Measurements from ENCODE around the gene MANBA.

Gene MANBA

DNA sequence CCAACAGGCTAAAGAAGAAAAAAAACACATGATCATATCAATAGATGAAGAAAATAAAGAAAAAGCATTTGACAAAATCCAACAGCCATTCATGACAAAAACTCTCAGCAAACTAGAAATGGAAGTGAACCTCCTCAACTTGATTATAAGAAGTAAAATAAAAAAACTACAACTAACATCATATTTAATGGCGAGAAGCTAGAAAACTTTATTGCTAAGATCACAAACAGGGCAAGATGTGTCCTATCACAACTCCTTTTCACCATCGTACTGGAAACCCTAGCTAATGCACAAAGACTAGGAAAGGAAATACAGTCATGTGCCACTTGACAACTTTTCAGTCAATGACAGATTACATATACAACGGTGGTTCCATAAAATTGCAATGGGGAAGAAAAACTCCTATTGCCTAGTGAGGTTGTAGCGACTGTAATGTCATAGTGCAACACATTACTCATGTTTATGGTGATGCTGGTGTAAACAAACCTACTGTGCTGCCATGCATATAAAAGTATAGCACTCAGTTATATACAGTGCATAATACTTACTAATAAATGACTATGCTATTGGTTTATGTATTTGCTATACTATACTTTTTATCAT, 12.1 kb upstream of the MANBA start:
- no peak overlapping the region for H3K4me3 ChIP-seq (replicated peaks; ENCODE audit: low read depth, low read length)
- TF ChIP-seq, protein P1, sequence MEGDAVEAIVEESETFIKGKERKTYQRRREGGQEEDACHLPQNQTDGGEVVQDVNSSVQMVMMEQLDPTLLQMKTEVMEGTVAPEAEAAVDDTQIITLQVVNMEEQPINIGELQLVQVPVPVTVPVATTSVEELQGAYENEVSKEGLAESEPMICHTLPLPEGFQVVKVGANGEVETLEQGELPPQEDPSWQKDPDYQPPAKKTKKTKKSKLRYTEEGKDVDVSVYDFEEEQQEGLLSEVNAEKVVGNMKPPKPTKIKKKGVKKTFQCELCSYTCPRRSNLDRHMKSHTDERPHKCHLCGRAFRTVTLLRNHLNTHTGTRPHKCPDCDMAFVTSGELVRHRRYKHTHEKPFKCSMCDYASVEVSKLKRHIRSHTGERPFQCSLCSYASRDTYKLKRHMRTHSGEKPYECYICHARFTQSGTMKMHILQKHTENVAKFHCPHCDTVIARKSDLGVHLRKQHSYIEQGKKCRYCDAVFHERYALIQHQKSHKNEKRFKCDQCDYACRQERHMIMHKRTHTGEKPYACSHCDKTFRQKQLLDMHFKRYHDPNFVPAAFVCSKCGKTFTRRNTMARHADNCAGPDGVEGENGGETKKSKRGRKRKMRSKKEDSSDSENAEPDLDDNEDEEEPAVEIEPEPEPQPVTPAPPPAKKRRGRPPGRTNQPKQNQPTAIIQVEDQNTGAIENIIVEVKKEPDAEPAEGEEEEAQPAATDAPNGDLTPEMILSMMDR (IDR thresholded peaks at IDR 0.05; ENCODE audit: low read depth, low read length, missing control alignments), result no peak
- DNase-seq (ENCODE audit: extremely low read depth, low read depth), result no peak

DNA sequence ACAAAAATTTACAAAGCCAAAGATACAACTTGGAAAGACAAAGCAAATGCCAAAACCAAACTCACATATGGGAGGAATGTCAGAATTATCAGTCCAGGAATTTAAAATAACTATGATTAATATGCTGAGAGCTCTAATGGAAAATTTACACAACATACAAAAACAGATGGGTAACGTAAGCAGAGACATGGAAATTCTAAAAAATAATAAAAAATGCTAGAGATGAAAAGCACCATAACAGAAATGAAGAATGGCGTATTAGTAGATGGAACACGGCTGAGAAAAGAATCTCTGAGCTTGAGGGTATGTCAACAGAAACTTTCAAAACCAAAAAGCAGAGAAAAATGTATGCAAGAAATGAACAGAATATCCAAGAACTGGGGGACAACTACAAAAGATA, 4.1 kb upstream of the MANBA start:
- DNase-seq (ENCODE audit: extremely low read depth, low read depth), result no peak
- TF ChIP-seq, protein P1 (IDR thresholded peaks at IDR 0.05; ENCODE audit: low read depth, low read length, missing control alignments), result no peak
- H3K4me3 ChIP-seq (replicated peaks; ENCODE audit: low read depth, low read length), result no peak overlapping the region

DNA sequence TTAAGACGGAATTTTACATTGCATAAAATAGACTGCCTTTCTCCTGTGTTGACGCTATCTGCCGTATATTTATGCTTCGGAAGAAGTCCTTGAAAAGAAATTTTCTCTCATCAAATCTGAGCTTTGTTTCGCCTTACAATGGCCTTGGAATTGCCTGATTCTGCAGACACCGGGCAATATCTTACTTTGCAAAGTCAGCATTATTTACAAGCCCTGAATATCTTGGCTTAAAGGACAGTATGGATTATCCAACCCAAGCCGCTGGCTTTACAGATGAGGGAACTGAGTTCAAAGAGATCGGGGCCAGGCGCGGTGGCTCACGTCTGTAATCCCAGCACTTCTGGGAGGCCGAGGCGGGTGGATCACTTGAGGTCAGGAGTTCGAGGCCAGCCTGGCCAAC, 1.1 kb upstream of the MANBA start:
- no peak overlapping the region for H3K4me3 ChIP-seq (replicated peaks; ENCODE audit: low read depth, low read length)
- TF ChIP-seq, protein P1 (IDR thresholded peaks at IDR 0.05; ENCODE audit: low read depth, low read length, missing control alignments), result no peak
- no peak for DNase-seq (ENCODE audit: extremely low read depth, low read depth)

DNA sequence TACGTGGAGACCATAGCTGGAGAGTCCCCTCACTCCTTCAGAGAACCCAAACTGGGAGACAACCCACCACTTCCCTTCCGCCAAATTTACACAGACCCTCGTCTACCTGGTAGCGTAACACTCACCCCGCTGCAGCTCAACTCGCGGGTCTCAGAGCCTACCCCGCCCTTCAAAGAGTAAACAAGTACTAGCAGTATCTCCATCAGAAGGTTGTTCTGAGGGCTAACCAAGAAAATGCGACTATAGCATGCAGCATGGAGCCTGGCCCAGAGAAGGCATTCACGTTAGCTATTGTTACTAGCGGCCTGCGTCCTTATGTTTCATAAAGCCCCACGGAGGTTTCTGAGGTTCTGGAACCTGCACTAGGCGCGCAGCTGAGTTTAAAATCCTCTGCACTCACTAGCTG, 531 bp upstream of the MANBA start:
- no peak for DNase-seq (ENCODE audit: extremely low read depth, low read depth)
- TF ChIP-seq, protein P1 (IDR thresholded peaks at IDR 0.05; ENCODE audit: low read depth, low read length, missing control alignments), result no peak
- peak overlapping the region; percentile 82 for H3K4me3 ChIP-seq (replicated peaks; ENCODE audit: low read depth, low read length)

DNA sequence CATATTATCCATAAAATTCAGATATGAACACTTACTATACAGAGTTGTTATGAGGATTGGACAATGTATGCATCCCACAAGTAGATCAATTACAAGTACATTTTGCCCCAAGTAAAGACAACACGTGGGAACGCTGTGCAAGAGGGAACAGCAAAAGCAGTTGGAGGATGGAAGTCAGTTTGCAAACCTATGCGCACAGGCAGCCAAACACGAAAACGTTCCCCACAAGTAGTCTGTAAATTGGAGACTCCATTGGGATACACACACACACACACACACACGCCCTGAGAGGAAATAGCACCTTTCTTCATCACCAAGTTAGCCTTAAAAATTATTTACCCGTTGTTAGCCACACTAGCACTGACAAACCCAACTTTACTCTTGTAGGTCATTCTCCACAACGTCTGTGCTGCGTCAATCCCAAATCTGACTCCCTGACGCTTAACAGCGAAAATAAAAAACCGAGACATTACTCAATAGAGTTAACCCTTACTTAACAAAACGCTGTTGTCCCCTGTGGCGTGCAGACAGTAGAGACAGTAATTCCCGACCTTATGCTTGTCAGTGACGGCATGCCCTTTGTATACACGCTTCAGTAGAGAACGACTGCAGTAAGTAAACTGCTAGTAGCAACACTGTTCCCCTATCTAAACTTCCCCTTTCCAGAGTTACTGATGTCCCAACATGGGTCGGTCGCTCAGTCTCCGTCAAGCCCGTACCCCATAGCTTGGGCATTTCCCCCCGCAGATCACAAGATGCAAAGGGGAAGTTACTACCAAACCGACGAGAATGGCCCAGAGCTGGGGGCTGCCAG, 730 bp downstream of the MANBA start:
- TF ChIP-seq, protein P1 (IDR thresholded peaks at IDR 0.05; ENCODE audit: low read depth, low read length, missing control alignments), result no peak
- H3K4me3 ChIP-seq (replicated peaks; ENCODE audit: low read depth, low read length), result peak overlapping the region; percentile 82
- DNase-seq (ENCODE audit: extremely low read depth, low read depth), result no peak

DNA sequence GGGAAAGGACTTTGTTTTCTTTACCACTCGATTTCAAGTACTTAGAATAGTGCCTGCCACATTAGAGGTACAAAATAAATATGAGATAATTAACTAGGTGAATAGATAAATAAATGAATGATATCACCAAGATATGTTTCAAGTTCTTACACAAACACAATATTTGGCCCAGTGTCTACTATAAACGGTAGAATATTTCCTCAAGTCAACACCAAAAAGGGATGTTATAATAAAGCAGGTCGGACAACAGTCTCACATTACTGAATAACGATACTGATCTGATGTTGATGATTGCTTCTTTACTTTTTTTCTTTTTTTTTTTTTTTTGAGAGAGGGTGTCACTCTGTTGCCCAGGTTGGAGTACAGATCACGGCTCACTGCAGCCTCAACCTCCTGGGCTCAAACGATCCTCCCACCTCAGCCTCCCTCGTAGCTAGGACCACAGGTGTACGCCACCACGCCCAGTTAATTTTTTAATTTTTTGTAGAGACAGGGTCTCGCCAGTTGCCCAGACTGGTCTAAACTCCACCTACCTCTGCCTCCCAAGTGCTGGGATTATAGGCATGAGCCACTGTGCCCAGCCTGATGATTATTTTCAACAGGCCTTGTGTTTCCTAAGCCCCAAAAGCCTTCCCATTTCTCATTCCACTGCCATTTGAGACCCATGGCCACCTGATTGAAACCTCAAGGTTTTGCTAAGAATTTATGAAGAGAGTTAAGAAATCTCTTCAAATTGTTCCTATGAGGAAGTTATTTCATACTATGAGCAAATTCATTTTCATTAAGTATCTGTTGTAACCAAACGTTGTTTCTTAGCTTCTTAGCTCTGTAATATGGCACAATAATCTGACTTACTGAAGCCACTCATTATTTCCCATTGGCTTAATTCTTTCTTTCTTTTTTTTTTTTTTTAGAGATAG, 2.3 kb downstream of the MANBA start:
- TF ChIP-seq, protein P1 (IDR thresholded peaks at IDR 0.05; ENCODE audit: low read depth, low read length, missing control alignments), result no peak
- no peak for DNase-seq (ENCODE audit: extremely low read depth, low read depth)
- H3K4me3 ChIP-seq (replicated peaks; ENCODE audit: low read depth, low read length), result no peak overlapping the region
